Thoracic aorta (tissue), 2 donors: ENCODE data around the gene PPFIBP2. TPM values are rescaled to one million over a fixed set of nuclear protein-coding genes. Genes with fewer than 3 reads are reported as not detected.

Experiments
- ATAC-seq: fragments of 150-250 bp; one replicate; pipeline ENCODE4 v1.8.0; 2017; ENCODE audit warnings: low read depth; ENCODE audit not compliant: insufficient number of reproducible peaks, low FRiP score
- DNase-seq: peaks from one replicate; pipeline ENCODE4 v3.0.0-alpha.2; 2020; ENCODE audit warnings: low spot score
- H3K27ac ChIP-seq, 2 donors: fragments of 200-600 bp; sonication (generic); 1 replicate in 1 of 2; 2 replicates in 1 of 2; pipeline ENCODE4 v1.5.1; 2016; ENCODE audit warnings: mild to moderate bottlenecking in 2 of 2, moderate library complexity in 2 of 2
- H3K27me3 ChIP-seq: fragments of 200-600 bp; sonication (generic); replicated peaks from 2 replicates; pipeline ENCODE4 v1.6.0; 2016; ENCODE audit warnings: mild to moderate bottlenecking; ENCODE audit not compliant: insufficient read depth
- H3K36me3 ChIP-seq: fragments of 200-600 bp; sonication (generic); one replicate; pipeline ENCODE4 v1.5.1; 2016
- H3K4me1 ChIP-seq, 2 donors: fragments of 200-600 bp; sonication (generic); 1 replicate in 1 of 2; 2 replicates in 1 of 2; pipeline versions ENCODE4 v1.5.1 to v1.6.0; 2016; ENCODE audit warnings: low read depth in 2 of 2, mild to moderate bottlenecking in 1 of 2; ENCODE audit not compliant: control insufficient read depth in 1 of 2
- H3K4me3 ChIP-seq: fragments of 200-600 bp; sonication (generic); 2 replicates; pipeline ENCODE4 v1.5.1; 2016; ENCODE audit warnings: mild to moderate bottlenecking
- H3K9me3 ChIP-seq: fragments of 200-600 bp; sonication (generic); 2 replicates; pipeline ENCODE4 v1.5.1; 2016
- total RNA-seq, 2 donors: library from RNA; depleted of rRNA; stranded (reverse); fragments of >200 nt; gene quantifications; one replicate each; pipeline versions ENCODE4 v1.1.0 to v1.2.3, GENCODE V29; 2016
- TF ChIP-seq, protein P1 (sequence below): fragments of 200-600 bp; sonication (generic); IDR thresholded peaks from one replicate; pipeline ENCODE4 v1.5.1; 2019; ENCODE audit warnings: antibody characterized with exemption

Gene PPFIBP2
- total RNA-seq, 2 donors from 2014 or later, result 43.5 to 48.9 TPM

DNA sequence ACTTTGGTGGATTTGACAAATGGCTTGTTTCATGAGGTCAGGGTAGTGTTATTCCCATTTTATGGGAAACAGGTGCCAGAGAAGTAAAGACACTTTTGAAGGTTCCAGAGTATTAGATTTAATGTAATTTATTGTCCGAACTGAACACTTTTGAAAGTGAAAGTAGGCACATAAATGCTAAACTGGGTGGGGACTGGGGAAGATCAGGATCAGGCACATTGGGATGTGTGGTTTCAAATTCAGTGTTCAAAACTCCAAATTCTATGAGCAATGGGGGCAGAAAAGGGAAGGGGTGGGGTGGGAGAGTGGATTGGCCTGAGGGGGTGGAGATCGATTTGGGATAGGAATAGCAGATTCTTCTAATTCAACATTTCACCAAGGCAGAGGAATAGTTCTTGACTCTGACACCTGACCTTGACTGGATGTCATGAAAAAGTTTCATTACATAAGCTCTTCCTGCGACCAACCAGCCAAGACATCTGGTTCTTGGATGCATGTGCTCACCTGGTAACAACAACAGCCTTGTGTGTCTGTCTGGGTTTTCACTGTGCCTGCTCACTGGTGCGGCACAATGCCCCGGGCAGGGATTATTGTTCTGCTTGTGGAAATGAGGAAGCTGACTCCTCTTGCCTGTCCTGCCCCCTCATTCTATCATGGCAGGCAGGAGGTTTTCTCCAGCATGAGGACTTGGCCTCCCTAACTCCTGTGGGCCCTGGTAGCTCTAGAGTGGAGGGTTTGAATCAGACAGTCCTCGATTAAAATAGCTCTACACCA is 10.8 kb downstream of the PPFIBP2 start:
- Histone ChIP-seq H3K27me3 (no peaks in the 10 kb centered on the region), H3K4me3 (no peak overlapping the region), H3K9me3 (no peaks in the 10 kb centered on the region), H3K4me1 (no peaks in the 10 kb centered on the region), H3K27ac (no peak overlapping the region), H3K36me3 (no peaks in the 10 kb centered on the region)
- no peak for DNase-seq
- TF ChIP-seq, protein P1, sequence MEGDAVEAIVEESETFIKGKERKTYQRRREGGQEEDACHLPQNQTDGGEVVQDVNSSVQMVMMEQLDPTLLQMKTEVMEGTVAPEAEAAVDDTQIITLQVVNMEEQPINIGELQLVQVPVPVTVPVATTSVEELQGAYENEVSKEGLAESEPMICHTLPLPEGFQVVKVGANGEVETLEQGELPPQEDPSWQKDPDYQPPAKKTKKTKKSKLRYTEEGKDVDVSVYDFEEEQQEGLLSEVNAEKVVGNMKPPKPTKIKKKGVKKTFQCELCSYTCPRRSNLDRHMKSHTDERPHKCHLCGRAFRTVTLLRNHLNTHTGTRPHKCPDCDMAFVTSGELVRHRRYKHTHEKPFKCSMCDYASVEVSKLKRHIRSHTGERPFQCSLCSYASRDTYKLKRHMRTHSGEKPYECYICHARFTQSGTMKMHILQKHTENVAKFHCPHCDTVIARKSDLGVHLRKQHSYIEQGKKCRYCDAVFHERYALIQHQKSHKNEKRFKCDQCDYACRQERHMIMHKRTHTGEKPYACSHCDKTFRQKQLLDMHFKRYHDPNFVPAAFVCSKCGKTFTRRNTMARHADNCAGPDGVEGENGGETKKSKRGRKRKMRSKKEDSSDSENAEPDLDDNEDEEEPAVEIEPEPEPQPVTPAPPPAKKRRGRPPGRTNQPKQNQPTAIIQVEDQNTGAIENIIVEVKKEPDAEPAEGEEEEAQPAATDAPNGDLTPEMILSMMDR, result no peak
- no peak for ATAC-seq

DNA sequence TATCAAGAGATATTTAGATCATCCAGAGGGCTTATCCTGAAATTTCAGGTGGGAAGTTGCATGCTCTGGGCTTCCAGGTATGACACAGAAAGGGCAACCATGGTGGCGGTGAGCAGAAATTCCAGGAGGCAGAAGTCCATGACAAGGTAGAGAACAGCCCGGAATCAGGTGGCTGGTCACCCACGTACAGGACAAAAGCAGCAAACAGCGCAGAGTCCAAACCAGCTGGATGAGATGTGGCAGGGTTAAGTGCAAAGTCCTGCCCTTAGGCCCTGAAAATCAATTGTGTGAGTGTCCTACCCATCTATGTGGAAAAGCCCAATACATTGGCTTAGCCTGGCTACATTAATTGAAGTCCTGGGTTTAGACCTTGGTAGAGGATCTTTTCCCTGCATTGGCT is 11.6 kb downstream of the PPFIBP2 start:
- Histone ChIP-seq H3K9me3 (no peaks in the 10 kb centered on the region), H3K4me1 (no peaks in the 10 kb centered on the region), H3K4me3 (no peak overlapping the region), H3K27ac (no peak overlapping the region), H3K27me3 (no peaks in the 10 kb centered on the region), H3K36me3 (no peaks in the 10 kb centered on the region)
- TF ChIP-seq, protein P1, result no peak
- ATAC-seq (no peak), DNase-seq (no peak)

DNA sequence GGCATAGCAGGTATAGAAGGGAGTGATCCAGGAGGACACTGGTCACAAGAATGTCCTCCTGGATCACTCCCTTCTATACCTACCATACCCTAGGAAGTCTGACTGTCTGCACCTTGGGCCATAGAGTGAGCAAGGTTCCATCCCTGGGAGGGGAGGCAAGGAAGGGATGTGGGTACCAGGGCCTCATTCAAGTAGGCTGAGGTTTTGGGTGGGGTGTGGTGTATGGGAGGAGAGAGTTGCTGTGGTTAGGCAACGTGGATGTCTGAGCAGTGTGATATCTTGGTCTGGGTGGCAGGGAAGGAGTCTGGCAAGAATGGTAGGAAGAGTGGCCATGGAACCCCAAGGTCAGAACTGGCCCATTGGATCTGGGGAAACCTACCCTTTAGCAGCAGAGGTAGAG is 13.2 kb downstream of the PPFIBP2 start:
- DNase-seq (no peak), ATAC-seq (no peak)
- no peaks in the 10 kb centered on the region for H3K4me1 ChIP-seq
- H3K27me3 ChIP-seq, result no peaks in the 10 kb centered on the region
- H3K27ac ChIP-seq, result no peak overlapping the region
- H3K4me3 ChIP-seq, result no peak overlapping the region
- H3K36me3 ChIP-seq, result no peaks in the 10 kb centered on the region
- TF ChIP-seq, protein P1, result no peak
- H3K9me3 ChIP-seq, result no peaks in the 10 kb centered on the region

DNA sequence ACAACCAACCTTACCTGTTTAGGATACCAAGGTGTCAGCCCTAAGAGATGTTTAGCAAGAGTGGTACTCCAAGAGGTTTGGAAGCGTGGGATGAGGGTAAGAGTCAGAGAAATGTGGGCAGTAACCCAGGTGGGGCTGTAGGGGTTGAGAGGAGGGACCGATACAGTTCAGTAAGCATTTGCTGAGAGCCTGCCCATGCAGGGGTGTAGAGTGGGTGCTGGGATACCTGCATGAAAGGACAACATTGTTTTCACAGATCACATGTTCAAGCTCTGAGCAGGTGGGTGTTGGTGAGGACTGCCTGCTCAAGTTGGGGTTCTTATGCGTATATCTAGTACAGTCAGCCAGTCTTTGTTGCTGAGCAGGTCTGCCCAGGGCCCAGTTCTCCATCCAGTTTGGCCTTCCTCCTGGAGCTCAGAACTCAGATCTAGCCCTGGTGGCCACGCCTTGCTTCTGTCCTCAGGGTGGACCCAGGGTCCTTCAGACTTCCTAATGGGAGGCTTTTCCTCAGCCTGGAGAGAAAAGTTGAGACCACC is 14.8 kb downstream of the PPFIBP2 start:
- Histone ChIP-seq H3K27ac (no peak overlapping the region), H3K27me3 (no peaks in the 10 kb centered on the region), H3K9me3 (no peaks in the 10 kb centered on the region), H3K4me3 (no peak overlapping the region), H3K4me1 (no peaks in the 10 kb centered on the region), H3K36me3 (no peaks in the 10 kb centered on the region)
- DNase-seq (no peak), ATAC-seq (no peak)
- TF ChIP-seq, protein P1, result no peak

DNA sequence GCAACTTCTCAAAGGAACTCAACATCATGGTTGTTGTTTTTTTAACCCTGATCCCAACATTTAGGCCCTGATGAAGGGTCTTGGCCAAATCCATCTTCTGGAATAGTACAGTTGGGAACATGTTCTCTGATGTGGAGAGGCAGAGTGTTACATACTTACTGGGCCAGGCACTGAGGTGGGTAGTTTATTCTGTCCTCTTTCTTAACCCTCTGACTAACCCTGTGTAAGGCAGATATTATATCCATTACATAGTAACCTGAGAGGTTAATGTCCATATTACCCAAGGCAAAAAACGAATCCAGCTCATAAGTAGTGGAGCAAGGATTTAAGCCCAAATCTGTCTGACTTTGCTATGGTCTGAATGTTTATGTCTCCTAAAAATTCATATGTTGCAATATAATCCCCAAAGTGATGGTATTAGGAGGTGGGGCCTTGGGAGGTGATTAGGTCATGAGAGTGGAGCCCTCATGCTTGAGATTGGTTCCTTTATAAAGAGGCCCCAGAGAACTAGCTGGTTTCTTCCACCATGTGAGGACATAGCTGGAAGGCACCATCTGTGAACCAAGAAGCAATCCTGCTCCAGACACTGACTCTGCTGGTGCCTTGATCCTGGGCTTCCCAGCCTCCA is 16.3 kb downstream of the PPFIBP2 start:
- no peak overlapping the region for H3K4me3 ChIP-seq
- ATAC-seq, result no peak
- H3K27ac ChIP-seq, result no peak overlapping the region
- TF ChIP-seq, protein P1, result no peak
- H3K4me1 ChIP-seq, result no peaks in the 10 kb centered on the region
- no peaks in the 10 kb centered on the region for H3K36me3 ChIP-seq
- H3K9me3 ChIP-seq, result no peaks in the 10 kb centered on the region
- no peak for DNase-seq
- H3K27me3 ChIP-seq, result no peaks in the 10 kb centered on the region
